GM12878 (cell line): Measurements from ENCODE around the gene FRYL. TPM values are rescaled to one million over a fixed set of nuclear protein-coding genes. Genes with fewer than 3 reads are reported as not detected.

ENCODE experiments used
- ATAC-seq: fragments of 200-7000 bp; cut with Tn5 transposase; 3 replicates; pipeline ENCODE4 v1.9.1; 2020; ENCODE audit warnings: mild to moderate bottlenecking, moderate library complexity
- BruUV-seq: library from RNA; stranded (reverse); fragments of 400-500 nt; replicated peaks from 2 replicates; lab custom pipeline; 2021; lab: Mats Ljungman, UMichigan
- CTCF ChIA-PET: fragments of 300-600 bp; sonication (Branson Sonifier 250); formaldehyde crosslinking; extraction: SDS; loops from one replicate; lab custom pipeline; 2021; ENCODE audit warnings: inconsistent platforms; lab: Yijun Ruan, JAX
- POLR2A ChIA-PET: fragments of 350-600 bp; formaldehyde crosslinking; extraction: SDS; loops from one replicate; lab custom pipeline; 2021; ENCODE audit warnings: inconsistent platforms; lab: Charles Lee
- RAD21 ChIA-PET: fragments of 300-600 bp; sonication (Branson Sonifier 250); formaldehyde crosslinking; loops from one replicate; lab custom pipeline; 2023; ENCODE audit warnings: antibody characterized with exemption; ENCODE audit not compliant: unreplicated experiment; lab: Charles Lee
- SMC1A ChIA-PET: fragments of 300-600 bp; sonication (Branson Sonifier 250); formaldehyde crosslinking; loops from one replicate; lab custom pipeline; 2023; ENCODE audit not compliant: unreplicated experiment, uncharacterized antibody; lab: Charles Lee
- DNase-seq: peaks from one replicate; pipeline ENCODE4 v3.0.0-alpha.2; 2011; ENCODE audit warnings: low read depth, low spot score
- FAIRE-seq: peaks from 3 replicates; lab custom pipeline; 2011; peaks lifted over from hg19 to GRCh38; lab: Jason Lieb, UNC
- H2AFZ ChIP-seq: 2 replicates; pipeline ENCODE4 v1.6.0; 2011; ENCODE audit warnings: low read depth, low read length, control low read depth; ENCODE audit not compliant: control insufficient read depth
- H3K27ac ChIP-seq: 2 replicates; pipeline ENCODE4 v1.5.1; 2011; ENCODE audit warnings: control low read depth; ENCODE audit not compliant: control insufficient read depth, insufficient read depth
- H3K27me3 ChIP-seq, 2 experiments: replicated peaks in 1 of 2; 2 replicates each; pipeline versions ENCODE4 v1.6.0 to v1.6.1; 2011; ENCODE audit warnings: low read length in 1 of 2; ENCODE audit not compliant: control insufficient read depth in 2 of 2, insufficient read depth in 2 of 2
- H3K36me3 ChIP-seq, 2 experiments: 2 replicates each; pipeline ENCODE4 v1.5.1; 2011; ENCODE audit warnings: low read length in 1 of 2; ENCODE audit not compliant: control insufficient read depth in 2 of 2, insufficient read depth in 2 of 2
- H3K4me1 ChIP-seq: 2 replicates; pipeline ENCODE4 v1.6.1; 2011; ENCODE audit warnings: mild to moderate bottlenecking, low read length, moderate library complexity, mixed read lengths; ENCODE audit not compliant: control insufficient read depth, insufficient read depth
- H3K4me2 ChIP-seq: 2 replicates; pipeline ENCODE4 v1.6.0; 2011; ENCODE audit warnings: control low read depth; ENCODE audit not compliant: control insufficient read depth, insufficient read depth
- H3K4me3 ChIP-seq: fragments of 200-600 bp; sonication (generic); 2 replicates; pipeline ENCODE4 v1.5.1; 2016
- H3K79me2 ChIP-seq: 2 replicates; pipeline ENCODE4 v1.6.0; 2011; ENCODE audit warnings: low read length; ENCODE audit not compliant: control insufficient read depth, insufficient read depth
- H3K9ac ChIP-seq: 2 replicates; pipeline ENCODE4 v1.8.0; 2011; ENCODE audit warnings: low read length, control low read depth, mixed read lengths; ENCODE audit not compliant: control insufficient read depth, insufficient read depth
- H3K9me3 ChIP-seq: replicated peaks from 3 replicates; pipeline ENCODE4 v1.5.1; 2011; ENCODE audit warnings: mild to moderate bottlenecking, low read length; ENCODE audit not compliant: control insufficient read depth, insufficient read depth
- H4K20me1 ChIP-seq: 2 replicates; pipeline ENCODE4 v1.6.0; 2011; ENCODE audit not compliant: control insufficient read depth, insufficient read depth
- CHD1 ChIP-seq: IDR thresholded peaks from 2 replicates; pipeline ENCODE4 v1.6.1; 2012; ENCODE audit warnings: low read depth, low read length, improper control_type of control experiment
- ETV6 ChIP-seq, 2 experiments: fragments of 450-650 bp in 1 of 2; IDR thresholded peaks in 1 of 2; conservative IDR thresholded peaks in 1 of 2; 2 replicates each; pipeline ENCODE4 v1.6.1; 2014; ENCODE audit warnings: antibody characterized with exemption in 1 of 2, borderline replicate concordance in 1 of 2, low read depth in 1 of 2, mild to moderate bottlenecking in 1 of 2, moderate library complexity in 1 of 2
- IKZF2 ChIP-seq, 2 experiments: fragments of 450-650 bp; IDR thresholded peaks; 2 replicates each; pipeline ENCODE4 v1.6.1; 2017; ENCODE audit warnings: mild to moderate bottlenecking in 2 of 2, moderate library complexity in 2 of 2
- IRF3 ChIP-seq: fragments of 450-650 bp; IDR thresholded peaks from 2 replicates; pipeline ENCODE4 v1.6.1; 2014; ENCODE audit warnings: mild to moderate bottlenecking
- NKRF ChIP-seq: fragments of 450-650 bp; conservative IDR thresholded peaks from 2 replicates; pipeline ENCODE4 v1.6.1; 2017; ENCODE audit warnings: mild to moderate bottlenecking, moderate library complexity
- RUNX3 ChIP-seq: IDR thresholded peaks from 2 replicates; pipeline ENCODE4 v1.6.1; 2012; ENCODE audit warnings: low read length, inconsistent platforms
- SP1 ChIP-seq: IDR thresholded peaks from one replicate; pipeline ENCODE4 v1.6.1; 2011; ENCODE audit warnings: low read depth, low read length
- SUPT20H ChIP-seq: IDR thresholded peaks from 2 replicates; pipeline ENCODE4 v1.6.1; 2011; ENCODE audit warnings: low read depth, mild to moderate bottlenecking, low read length, moderate library complexity, borderline replicate concordance; ENCODE audit not compliant: control insufficient read depth
- ZBTB40 ChIP-seq: fragments of 450-650 bp; IDR thresholded peaks from 2 replicates; pipeline ENCODE4 v1.6.1; 2016; ENCODE audit warnings: mild to moderate bottlenecking, moderate library complexity, borderline replicate concordance
- WGBS: methylation state at CpG from one replicate; pipeline ENCODE4 v1.1.6; 2016; ENCODE audit warnings: low lambda C conversion rate; ENCODE audit not compliant: insufficient replicate concordance, insufficient coverage; ENCODE audit errors: missing lambda C conversion rate; 5-methylcytosine and 5-hydroxymethylcytosine counted together
- in situ Hi-C: fragments of 300-500 bp; cut with MboI; formaldehyde crosslinking; loops from 9 replicates; pipeline ENCODE4 v1.14.3; 2018; ENCODE audit warnings: mixed read lengths
- intact Hi-C: fragments of 100-400 bp; cut with micrococcal nuclease; formaldehyde crosslinking; loops from one replicate; pipeline ENCODE4 v1.14.2; 2022; ENCODE audit not compliant: unreplicated experiment
- polyA plus RNA-seq, 11 experiments: library from polyadenylated mRNA; depleted of rRNA in 4 of 11; unstranded in 6 of 11; stranded (reverse) in 5 of 11; fragments of >200 nt; fragmentation: Nextera tagmentation in 4 of 11; fragmentation: Illumina TruSeq in 1 of 11; extraction: Ambion mirVana in 4 of 11; extraction: Trizol in 1 of 11; gene quantifications; 1 replicate in 1 of 11; 2 replicates in 10 of 11; pipeline versions ENCODE4 v1.2.1 to v1.2.3, GENCODE V29; 2011 to 2016; ENCODE audit warnings: inconsistent platforms in 2 of 11, missing spikeins in 2 of 11, low read depth in 1 of 11
- total RNA-seq, 4 experiments: library from RNA; depleted of rRNA in 3 of 4; stranded (reverse); fragments of >200 nt in 3 of 4; fragmentation: Illumina TruSeq in 1 of 4; extraction: Trizol in 1 of 4; gene quantifications; 2 replicates each; pipeline versions ENCODE4 v1.2.1 to v1.2.3, GENCODE V29; 2013 to 2021

Gene FRYL
- total and polyA plus RNA-seq, 10 of the 15 experiments (the other 5 are each of a cell fraction or from before 2014, with no cell fraction given): 10.3 to 50.6 (median 28.7) TPM

GRCh38 chr4:48762408-48762807 is 17.7 kb downstream of the FRYL start:
- H3K36me3 ChIP-seq: no peaks in the 10 kb centered on the region; a peak in 1 of 4 replicates
- ChIA-PET SMC1A (interaction anchor here (3.3 kb wide), 1 partner anchor 12 kb away, joined by 19 read pairs; no protein-coding TSS in a partner anchor), CTCF (no interaction called here), RAD21 (interaction anchor here (0.7 kb wide), 1 partner anchor 18 kb away, joined by 4 read pairs; no protein-coding TSS in a partner anchor), POLR2A (no interaction called here)
- BruUV-seq: no TSS peak
- no peaks in the 10 kb centered on the region for H4K20me1 ChIP-seq
- peaks cover 58% of the 10 kb centered on the region for H3K79me2 ChIP-seq
- no peak for ATAC-seq
- no peak for DNase-seq
- H3K27ac ChIP-seq: no peak overlapping the region
- no peak for FAIRE-seq
- H3K4me1 ChIP-seq: 0 out of 2 replicates have a peak, but pooled peaks cover 3% of the 10 kb centered on the region
- no peak overlapping the region for H2AFZ ChIP-seq
- H3K27me3 ChIP-seq: no peaks in the 10 kb centered on the region
- H3K4me3 ChIP-seq: no peak overlapping the region
- H3K4me2 ChIP-seq: no peak overlapping the region
- no peak for TF ChIP-seq NKRF
- in situ Hi-C loops: no loop called here
- intact Hi-C loops: no loop called here
- peaks cover 9% of the 10 kb centered on the region; the same call in 2 of the 3 replicates for H3K9me3 ChIP-seq
- no peak overlapping the region for H3K9ac ChIP-seq

- H3K79me2 ChIP-seq: peaks cover 56% of the 10 kb centered on the region
- ChIA-PET CTCF (no interaction called here), POLR2A (no interaction called here), SMC1A (no interaction called here), RAD21 (no interaction called here)
- H3K4me3 ChIP-seq: no peak overlapping the region
- no peak for ATAC-seq
- no peak for FAIRE-seq
- no peaks in the 10 kb centered on the region for H4K20me1 ChIP-seq
- H3K9ac ChIP-seq: no peak overlapping the region
- 0 out of 2 replicates have a peak, but pooled peaks cover 2% of the 10 kb centered on the region for H3K4me1 ChIP-seq
- H3K36me3 ChIP-seq: no peaks in the 10 kb centered on the region
- intact Hi-C loops: no loop called here
- WGBS: 100% methylated on average over 3 of the region's 3 CpGs
- H3K27me3 ChIP-seq: no peaks in the 10 kb centered on the region
- H2AFZ ChIP-seq: no peak overlapping the region
- BruUV-seq: no TSS peak
- no peak overlapping the region for H3K4me2 ChIP-seq
- peaks cover 6% of the 10 kb centered on the region; the same call in 1 of the 3 replicates for H3K9me3 ChIP-seq
- DNase-seq: no peak
- no peak overlapping the region for H3K27ac ChIP-seq
- in situ Hi-C loops: no loop called here
- TF ChIP-seq CHD1 (no peak), RUNX3 (no peak), SP1 (no peak), ETV6 (conservative IDR thresholded peaks at IDR 0.05 in 1 of 2, IDR thresholded peaks at IDR 0.05 in 1 of 2; ENCODE audit: borderline replicate concordance in 1 of 2, low read depth in 1 of 2) (no peak), IRF3 (no peak), SUPT20H (no peak), ZBTB40 (no peak), IKZF2 (IDR thresholded peaks at IDR 0.05) (no peak)
Measured at GRCh38 chr4:48761286-48761685, 18.8 kb downstream of the FRYL start.
